NB4 (cell line): ENCODE measurements around the gene SPRR1A.

Experiments
- POLR2A ChIP-seq: IDR thresholded peaks from 2 replicates; pipeline ENCODE4 v1.6.1; 2011; ENCODE audit warnings: mild to moderate bottlenecking; ENCODE audit not compliant: insufficient read length; ENCODE audit errors: extremely low read depth
- TF ChIP-seq, protein P1 (sequence below): IDR thresholded peaks from one replicate; pipeline ENCODE4 v1.5.1; 2012; ENCODE audit warnings: low read depth, low read length
- TF ChIP-seq, protein P2 (sequence below): IDR thresholded peaks from 2 replicates; pipeline ENCODE4 v1.6.1; 2011; ENCODE audit warnings: low read depth, low read length

DNA sequence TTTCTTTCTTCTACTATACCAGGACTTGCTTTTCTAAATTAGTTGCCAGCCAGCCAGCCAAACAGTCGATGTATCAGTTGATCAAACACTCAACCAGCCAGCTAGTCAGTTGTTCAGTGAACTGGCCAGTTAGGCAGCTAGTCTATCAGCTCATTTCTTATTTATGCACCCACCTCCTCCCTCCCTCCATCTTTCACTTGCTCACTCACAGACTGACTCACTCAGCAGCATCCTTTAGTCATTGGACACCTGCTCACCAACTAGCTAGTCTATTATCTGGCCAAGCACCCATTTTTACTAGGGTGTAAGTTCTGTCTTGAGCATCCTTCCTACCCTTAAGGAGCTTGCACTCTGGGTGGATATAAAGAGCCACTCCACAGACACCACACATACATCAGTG lies 19.3 kb upstream of the SPRR1A start:
- TF ChIP-seq, protein P1, sequence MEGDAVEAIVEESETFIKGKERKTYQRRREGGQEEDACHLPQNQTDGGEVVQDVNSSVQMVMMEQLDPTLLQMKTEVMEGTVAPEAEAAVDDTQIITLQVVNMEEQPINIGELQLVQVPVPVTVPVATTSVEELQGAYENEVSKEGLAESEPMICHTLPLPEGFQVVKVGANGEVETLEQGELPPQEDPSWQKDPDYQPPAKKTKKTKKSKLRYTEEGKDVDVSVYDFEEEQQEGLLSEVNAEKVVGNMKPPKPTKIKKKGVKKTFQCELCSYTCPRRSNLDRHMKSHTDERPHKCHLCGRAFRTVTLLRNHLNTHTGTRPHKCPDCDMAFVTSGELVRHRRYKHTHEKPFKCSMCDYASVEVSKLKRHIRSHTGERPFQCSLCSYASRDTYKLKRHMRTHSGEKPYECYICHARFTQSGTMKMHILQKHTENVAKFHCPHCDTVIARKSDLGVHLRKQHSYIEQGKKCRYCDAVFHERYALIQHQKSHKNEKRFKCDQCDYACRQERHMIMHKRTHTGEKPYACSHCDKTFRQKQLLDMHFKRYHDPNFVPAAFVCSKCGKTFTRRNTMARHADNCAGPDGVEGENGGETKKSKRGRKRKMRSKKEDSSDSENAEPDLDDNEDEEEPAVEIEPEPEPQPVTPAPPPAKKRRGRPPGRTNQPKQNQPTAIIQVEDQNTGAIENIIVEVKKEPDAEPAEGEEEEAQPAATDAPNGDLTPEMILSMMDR: no peak
- TF ChIP-seq, protein P2, sequence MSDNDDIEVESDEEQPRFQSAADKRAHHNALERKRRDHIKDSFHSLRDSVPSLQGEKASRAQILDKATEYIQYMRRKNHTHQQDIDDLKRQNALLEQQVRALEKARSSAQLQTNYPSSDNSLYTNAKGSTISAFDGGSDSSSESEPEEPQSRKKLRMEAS: no peak
- no peak for TF ChIP-seq POLR2A
